Kidney epithelial cell (primary cell): ENCODE data around the gene GLIS2. TPM values are rescaled to one million over a fixed set of nuclear protein-coding genes. Genes with fewer than 3 reads are reported as not detected.

ENCODE experiments used
- DNase-seq: peaks from one replicate; pipeline ENCODE4 v3.0.0-alpha.2; 2010; ENCODE audit warnings: low read depth
- H3K27me3 ChIP-seq: 2 replicates; pipeline ENCODE4 v1.6.0; 2011; ENCODE audit warnings: low read length; ENCODE audit not compliant: control insufficient read depth, insufficient read depth
- H3K36me3 ChIP-seq: 2 replicates; pipeline ENCODE4 v1.5.1; 2011; ENCODE audit warnings: low read length; ENCODE audit not compliant: control insufficient read depth, insufficient read depth
- H3K4me3 ChIP-seq: 2 replicates; pipeline ENCODE4 v1.5.1; 2011; ENCODE audit warnings: low read depth, mild to moderate bottlenecking, control low read depth, low read length
- total RNA-seq: library from RNA; depleted of rRNA; stranded (reverse); fragments of >200 nt; gene quantifications from 2 replicates; pipeline ENCODE4 v1.2.3, GENCODE V29; 2015
- TF ChIP-seq, protein P1 (sequence below): IDR thresholded peaks from 2 replicates; pipeline ENCODE4 v1.5.1; 2011; ENCODE audit warnings: mild to moderate bottlenecking, moderate library complexity, low read length, control low read depth, inconsistent platforms; ENCODE audit not compliant: insufficient read depth, poor library complexity, severe bottlenecking

GLIS2 gene
- total RNA-seq, 1 donor from 2014 or later, result 11.5 TPM

DNA sequence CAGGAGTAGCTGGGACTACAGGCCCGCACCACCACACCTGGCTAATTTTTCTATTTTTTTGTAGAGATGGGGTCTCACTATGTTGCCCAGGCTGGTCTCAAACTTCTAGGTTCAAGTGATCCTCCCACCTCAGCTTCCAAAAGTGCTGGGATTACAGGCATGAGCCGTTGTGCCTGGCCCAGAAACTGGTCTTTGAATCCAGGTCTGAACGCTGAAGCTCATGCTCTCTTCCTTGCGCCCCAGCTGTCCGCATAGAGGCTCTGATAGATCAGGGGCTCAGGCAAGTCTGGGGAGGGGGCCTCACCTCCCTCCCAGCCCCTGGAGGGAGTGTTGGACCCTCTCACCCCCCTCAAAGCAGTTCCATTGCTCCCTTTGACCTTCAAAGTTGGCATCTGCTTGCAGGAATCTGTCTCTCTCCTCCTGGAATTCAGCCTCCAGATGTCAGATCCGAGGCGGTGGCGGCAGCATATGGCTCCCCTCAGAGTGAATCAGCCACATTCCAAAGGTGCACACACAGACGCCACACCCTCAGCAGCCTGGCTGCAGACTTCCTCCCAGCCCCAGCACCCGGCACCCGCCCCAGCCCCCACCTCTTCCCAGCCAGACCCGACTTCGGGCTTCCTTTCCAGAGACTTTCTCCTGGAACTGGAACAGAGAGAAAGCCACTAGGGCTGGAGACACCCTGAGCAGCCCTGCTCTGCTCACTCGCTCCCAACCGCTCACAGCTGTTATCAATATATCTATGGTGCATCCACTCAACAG, 16.9 kb upstream of the GLIS2 start:
- H3K27me3 ChIP-seq, result no peaks in the 10 kb centered on the region
- DNase-seq, result peak; percentile 81
- TF ChIP-seq, protein P1, sequence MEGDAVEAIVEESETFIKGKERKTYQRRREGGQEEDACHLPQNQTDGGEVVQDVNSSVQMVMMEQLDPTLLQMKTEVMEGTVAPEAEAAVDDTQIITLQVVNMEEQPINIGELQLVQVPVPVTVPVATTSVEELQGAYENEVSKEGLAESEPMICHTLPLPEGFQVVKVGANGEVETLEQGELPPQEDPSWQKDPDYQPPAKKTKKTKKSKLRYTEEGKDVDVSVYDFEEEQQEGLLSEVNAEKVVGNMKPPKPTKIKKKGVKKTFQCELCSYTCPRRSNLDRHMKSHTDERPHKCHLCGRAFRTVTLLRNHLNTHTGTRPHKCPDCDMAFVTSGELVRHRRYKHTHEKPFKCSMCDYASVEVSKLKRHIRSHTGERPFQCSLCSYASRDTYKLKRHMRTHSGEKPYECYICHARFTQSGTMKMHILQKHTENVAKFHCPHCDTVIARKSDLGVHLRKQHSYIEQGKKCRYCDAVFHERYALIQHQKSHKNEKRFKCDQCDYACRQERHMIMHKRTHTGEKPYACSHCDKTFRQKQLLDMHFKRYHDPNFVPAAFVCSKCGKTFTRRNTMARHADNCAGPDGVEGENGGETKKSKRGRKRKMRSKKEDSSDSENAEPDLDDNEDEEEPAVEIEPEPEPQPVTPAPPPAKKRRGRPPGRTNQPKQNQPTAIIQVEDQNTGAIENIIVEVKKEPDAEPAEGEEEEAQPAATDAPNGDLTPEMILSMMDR, result peak; percentile 1
- H3K36me3 ChIP-seq, result peaks cover 1% of the 10 kb centered on the region
- no peak overlapping the region for H3K4me3 ChIP-seq

DNA sequence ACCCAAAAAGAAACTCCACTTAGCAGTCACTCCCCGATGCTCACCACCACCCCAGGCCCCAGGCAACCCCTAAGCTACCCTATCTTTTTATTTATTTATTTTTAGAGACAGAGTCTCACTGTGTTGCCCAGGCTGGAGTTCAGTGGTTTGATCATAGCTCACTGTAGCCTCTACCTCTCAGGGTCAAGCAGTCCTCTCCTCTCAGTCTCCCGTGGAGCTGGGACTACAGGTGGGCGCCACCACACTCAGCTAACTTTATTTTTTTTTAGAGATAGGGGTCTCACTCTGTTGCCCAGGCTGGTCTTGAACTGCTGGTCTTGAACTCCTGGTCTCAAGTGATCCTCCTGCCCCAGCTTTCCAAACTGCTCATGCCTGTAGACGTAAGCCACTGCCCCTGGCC, 14.7 kb upstream of the GLIS2 start:
- Histone ChIP-seq H3K36me3 (peaks cover 1% of the 10 kb centered on the region), H3K4me3 (no peak overlapping the region), H3K27me3 (no peaks in the 10 kb centered on the region)
- no peak for DNase-seq
- TF ChIP-seq, protein P1, result no peak

DNA sequence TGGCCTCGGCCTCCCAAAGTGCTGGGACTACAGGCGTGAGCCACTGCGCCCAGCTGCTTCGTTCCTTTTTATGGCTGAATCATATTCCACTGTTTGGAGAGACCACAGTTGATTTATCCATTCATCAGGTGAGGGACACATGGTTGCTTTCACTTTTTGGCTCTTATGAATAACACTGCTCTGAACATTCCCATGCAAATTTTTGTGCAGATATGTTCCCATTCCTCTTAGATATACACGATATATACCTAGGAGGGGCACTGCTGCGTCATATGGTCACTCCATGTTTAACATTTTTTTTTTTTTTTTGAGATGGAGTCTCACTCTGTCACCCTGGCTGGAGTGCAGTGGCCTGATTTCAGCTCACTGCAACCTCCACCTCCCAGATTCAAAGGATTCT, 13.9 kb upstream of the GLIS2 start:
- TF ChIP-seq, protein P1, result no peak
- Histone ChIP-seq H3K4me3 (no peak overlapping the region), H3K36me3 (peaks cover 1% of the 10 kb centered on the region), H3K27me3 (no peaks in the 10 kb centered on the region)
- DNase-seq, result no peak

DNA sequence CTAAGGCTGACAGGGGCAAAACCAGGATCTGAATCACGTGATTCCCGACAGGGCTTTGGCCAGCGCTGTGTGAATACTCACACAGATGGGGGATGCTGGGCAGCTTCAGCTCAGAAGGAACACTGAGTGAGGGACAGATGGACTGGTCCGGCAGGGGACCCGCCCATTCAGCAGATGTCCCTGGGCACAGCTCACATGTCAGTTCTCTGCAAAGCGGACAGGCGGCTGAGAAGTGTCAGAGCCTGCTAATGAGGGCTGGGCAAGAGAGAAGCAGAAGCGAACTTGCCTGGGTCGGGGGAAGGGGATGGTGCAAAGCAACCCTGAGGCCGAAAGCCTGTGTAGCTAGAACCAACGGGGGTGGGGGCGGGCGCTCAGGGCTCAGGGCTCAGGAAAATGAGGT, 11.9 kb upstream of the GLIS2 start:
- Histone ChIP-seq H3K27me3 (no peaks in the 10 kb centered on the region), H3K36me3 (peaks cover 1% of the 10 kb centered on the region), H3K4me3 (no peak overlapping the region)
- no peak for DNase-seq
- TF ChIP-seq, protein P1, result no peak

DNA sequence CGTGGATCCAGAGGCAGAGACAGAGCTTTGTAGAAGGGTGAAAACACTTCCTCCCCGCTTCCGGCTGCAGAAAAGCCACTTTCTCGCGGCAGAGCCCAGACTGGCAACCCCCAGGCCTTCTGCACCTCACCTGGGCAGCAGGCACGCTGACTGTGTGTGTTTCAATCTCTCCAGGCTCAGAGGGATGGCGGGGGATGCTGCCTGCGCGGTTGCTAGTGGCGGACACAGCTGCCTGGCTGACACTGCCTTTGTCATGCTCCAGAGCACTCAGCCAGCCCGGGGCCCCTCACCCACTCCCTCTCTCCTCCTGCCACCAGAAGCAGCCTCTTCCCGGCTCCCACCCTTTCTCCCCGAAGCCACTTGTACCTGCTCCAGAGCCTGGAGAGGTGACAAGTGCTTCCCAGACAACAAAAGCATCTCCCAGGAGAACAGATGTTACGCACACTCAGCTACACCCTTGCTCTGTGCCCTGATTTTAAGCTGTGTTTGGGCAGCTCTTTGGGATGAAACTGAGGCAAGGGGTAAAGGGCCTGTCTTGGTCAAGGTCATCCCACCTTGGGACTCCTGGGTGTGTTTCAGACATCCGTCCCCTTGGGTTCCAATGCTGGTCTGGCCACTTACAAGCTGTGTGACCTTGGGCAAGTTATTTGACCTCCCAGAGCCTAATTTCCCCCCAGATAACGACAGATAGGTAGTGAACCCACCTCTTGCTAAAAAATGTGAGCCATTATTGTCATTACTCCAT, 9.2 kb upstream of the GLIS2 start:
- no peak for DNase-seq
- H3K27me3 ChIP-seq, result no peaks in the 10 kb centered on the region
- H3K36me3 ChIP-seq, result no peaks in the 10 kb centered on the region
- H3K4me3 ChIP-seq, result peak overlapping the region; percentile 50
- TF ChIP-seq, protein P1, result no peak
